Coronary artery (tissue), 2 donors: ENCODE results near the gene TOMM20.
"Not testable (repeated sequence)": the region's sequence is repeated elsewhere in the genome, so short reads cannot be mapped to it uniquely, and the experiment has no call there.

Source experiments
- DNase-seq: peaks from one replicate; pipeline ENCODE4 v3.0.0-alpha.2; 2017; ENCODE audit warnings: low spot score
- H3K27ac ChIP-seq, 2 donors: fragments of 200-600 bp; sonication (generic); one replicate each; pipeline ENCODE4 v1.5.1; 2016 to 2019
- H3K4me3 ChIP-seq: fragments of 200-600 bp; sonication (generic); 2 replicates; pipeline ENCODE4 v1.5.1; 2016; ENCODE audit warnings: mild to moderate bottlenecking, moderate library complexity
- CTCF ChIP-seq: fragments of 200-600 bp; sonication (generic); IDR thresholded peaks from one replicate; pipeline ENCODE4 v1.5.1; 2019; ENCODE audit warnings: antibody characterized with exemption

TOMM20 gene

GRCh38 chr1:235098547-235098946 is 30.1 kb downstream of the TOMM20 start:
- no peak for TF ChIP-seq CTCF
- Histone ChIP-seq H3K4me3 (no peak overlapping the region), H3K27ac (no peak overlapping the region)
- DNase-seq, result no peak

- H3K4me3 ChIP-seq, H3K27ac ChIP-seq, DNase-seq: not testable (repeated sequence)
Observed at GRCh38 chr1:235097501-235097900, 31.1 kb downstream of the TOMM20 start.

- DNase-seq, result no peak
Observed at GRCh38 chr1:235095938-235096562, 32.6 kb downstream of the TOMM20 start.

GRCh38 chr1:235093696-235094592 is 34.7 kb downstream of the TOMM20 start:
- H3K4me3 ChIP-seq, result peak overlapping the region; percentile 63
- TF ChIP-seq CTCF, result peak; percentile 94
- no peak for DNase-seq
- H3K27ac ChIP-seq, result peak overlapping the region in 1 of 2 donors; percentile 6

More at GRCh38 chr1:235095938-235096562, 32.6 kb downstream of the TOMM20 start:
- no peak overlapping the region for H3K4me3 ChIP-seq
- TF ChIP-seq CTCF, result no peak
- no peak overlapping the region for H3K27ac ChIP-seq

GRCh38 chr1:235093013-235093695 is 35.5 kb downstream of the TOMM20 start:
- TF ChIP-seq CTCF, result no peak
- no peak for DNase-seq
- Histone ChIP-seq H3K27ac (peak overlapping the region in 1 of 2 donors; percentile 6), H3K4me3 (peak overlapping the region; percentile 63)

- H3K27ac ChIP-seq, H3K4me3 ChIP-seq, DNase-seq: not testable (repeated sequence)
Observed at GRCh38 chr1:235092415-235092814, 36.2 kb downstream of the TOMM20 start.

GRCh38 chr1:235092045-235092406 is 36.6 kb downstream of the TOMM20 start:
- not testable (repeated sequence) for DNase-seq

GRCh38 chr1:235091319-235092044 is 37.2 kb downstream of the TOMM20 start:
- peak overlapping the region in 1 of 2 donors; percentile 22 for H3K27ac ChIP-seq
- not testable (repeated sequence) for DNase-seq

More at GRCh38 chr1:235092045-235092406, 36.6 kb downstream of the TOMM20 start:
- not testable (repeated sequence) for H3K4me3 ChIP-seq, H3K27ac ChIP-seq

More at GRCh38 chr1:235091319-235092044, 37.2 kb downstream of the TOMM20 start:
- H3K4me3 ChIP-seq, result not testable (repeated sequence)
